Tibial nerve (tissue), 3 donors: ENCODE results near the gene MTUS2.

Source experiments
- CTCF ChIP-seq, 5 experiments: fragments of 200-600 bp in 3 of 5; fragments of 450-650 bp in 2 of 5; sonication (generic) in 3 of 5; IDR thresholded peaks; one replicate each; pipeline ENCODE4 v1.5.1; 2016 to 2019; ENCODE audit warnings: antibody characterized with exemption in 5 of 5, mild to moderate bottlenecking in 3 of 5, moderate library complexity in 2 of 5
- POLR2A ChIP-seq, 2 donors: fragments of 450-650 bp; IDR thresholded peaks; one replicate each; pipeline ENCODE4 v1.6.1; 2017; ENCODE audit warnings: antibody characterized with exemption in 2 of 2, mild to moderate bottlenecking in 2 of 2, moderate library complexity in 2 of 2

DNA sequence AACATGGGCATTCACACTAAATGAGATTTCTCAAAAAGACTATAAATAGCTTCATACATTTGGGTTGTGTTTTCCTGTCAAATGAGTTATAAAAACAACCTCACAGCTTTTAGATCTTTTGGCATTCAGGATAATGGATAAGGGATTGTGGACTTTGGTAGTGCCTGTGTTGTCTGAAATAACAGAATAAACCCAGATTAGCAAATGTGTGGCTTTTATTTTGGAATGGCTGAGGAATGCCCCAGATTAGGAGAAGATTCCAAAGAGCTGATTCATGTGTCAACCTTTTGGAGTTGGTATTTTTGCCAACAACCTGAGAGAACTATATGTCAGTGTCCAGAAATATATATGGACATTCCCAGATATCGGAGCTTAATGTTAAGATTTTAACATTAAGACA, 164.7 kb downstream of the MTUS2 start:
- TF ChIP-seq CTCF (IDR thresholded peaks at IDR 0.05) (no peak), POLR2A (IDR thresholded peaks at IDR 0.05) (no peak)
